ENCODE measurements around the gene CDHR1. TPM values are rescaled to one million over a fixed set of nuclear protein-coding genes. Genes with fewer than 3 reads are reported as not detected.
A peak's percentile ranks its signal among the peaks of the same experiment; 100 is the strongest.

CDHR1 gene
- total RNA-seq, 1 experiment from 2014 or later = not detected

DNA sequence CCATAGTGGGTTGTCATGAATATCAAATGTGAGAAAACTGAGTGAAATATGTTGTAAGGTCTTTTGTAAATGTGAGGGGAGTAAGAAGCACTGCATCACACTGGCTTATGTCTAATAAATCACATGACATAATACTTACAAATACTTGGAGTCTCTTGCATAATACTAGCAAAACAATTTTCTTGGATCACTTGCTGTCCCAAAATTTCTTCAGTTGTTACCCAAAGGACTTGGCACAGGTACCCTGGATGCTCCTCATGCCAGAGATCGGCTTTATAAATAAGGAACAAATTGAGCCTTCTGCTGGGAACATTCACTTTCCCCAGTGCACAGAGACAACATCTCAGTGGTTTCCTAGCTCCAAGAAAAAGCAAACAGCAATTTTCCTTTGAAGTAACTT, 36.0 kb downstream of the CDHR1 start:
- DNase-seq (ENCODE audit: low read depth) = no peak

DNA sequence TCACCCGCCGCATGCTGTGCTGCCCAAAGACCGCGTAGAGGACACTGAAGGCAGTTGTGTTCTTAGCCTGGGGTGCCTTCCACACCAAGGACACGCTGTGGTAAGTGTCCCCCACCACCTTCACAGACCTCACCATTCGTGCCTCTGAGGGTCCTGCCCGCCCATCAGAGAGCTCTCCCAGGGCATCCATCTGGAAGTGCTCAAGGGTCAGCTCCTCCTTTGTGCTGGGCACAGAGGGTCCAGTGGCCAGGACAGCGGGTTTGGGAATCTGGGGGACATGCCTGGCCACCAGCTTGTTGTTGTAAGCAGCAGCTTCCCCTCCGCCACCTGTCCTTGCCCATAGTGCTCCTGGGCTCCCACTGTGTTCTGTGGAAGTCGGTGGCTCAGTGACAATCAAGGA, 38.0 kb downstream of the CDHR1 start:
- DNase-seq (ENCODE audit: low read depth) = no peak

DNA sequence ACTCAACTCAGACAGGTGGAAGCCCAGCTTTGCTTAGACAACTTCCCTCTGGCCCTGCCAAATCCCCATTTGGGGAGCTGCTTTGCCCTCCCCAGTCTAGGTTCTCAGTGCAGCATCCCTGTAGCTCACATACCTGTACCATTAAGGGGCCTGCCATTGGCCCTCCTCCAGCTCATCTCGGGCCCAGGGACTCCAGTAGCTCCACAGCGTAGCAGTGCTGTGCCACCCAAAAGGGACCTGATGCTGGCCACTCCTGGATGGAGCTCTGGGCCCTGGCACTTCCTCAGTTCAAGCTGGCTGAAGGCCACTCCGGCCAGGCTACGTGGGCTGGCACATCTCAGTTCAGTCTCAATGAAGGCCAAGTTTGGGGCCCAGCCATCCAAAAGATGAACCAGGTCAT, 39.6 kb downstream of the CDHR1 start:
- DNase-seq (ENCODE audit: low read depth) = no peak

DNA sequence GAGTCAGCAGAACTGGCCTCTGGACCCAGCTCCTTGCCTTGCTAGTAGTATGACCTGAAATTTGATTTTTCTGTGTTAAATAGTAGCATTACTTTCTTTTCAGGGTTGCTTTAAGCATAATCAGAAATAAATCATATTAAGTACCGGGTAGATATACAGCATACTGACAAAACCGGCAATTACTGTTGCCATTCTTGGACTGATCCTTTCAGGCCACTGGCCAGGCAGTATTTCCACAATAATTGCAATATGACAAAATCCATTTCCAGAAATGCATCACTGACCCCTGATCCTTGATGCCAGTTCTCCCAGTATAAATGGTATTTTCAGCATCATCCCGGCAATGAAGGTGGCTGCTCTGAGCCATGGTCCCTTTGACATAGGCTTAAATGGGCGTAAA, 40.1 kb downstream of the CDHR1 start:
- no peak for DNase-seq (ENCODE audit: low read depth)

DNA sequence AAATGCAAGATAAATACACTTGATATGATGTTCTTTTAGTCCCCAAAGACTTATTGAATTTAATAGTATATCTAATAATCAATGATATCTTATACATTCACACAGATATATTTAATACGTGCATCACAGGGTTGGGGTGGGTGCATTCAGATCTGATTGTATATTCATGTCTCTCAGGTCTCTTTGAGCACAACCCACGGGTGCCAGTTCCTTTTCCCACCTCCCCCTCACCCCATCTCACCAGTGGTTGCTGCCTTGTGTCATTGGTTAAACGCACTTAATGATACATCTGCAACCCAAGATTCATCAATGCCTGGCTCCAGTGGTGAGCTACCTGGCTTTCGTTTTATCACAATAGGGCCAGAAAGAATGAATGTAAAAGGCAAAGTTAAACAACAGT, 40.8 kb downstream of the CDHR1 start:
- DNase-seq (ENCODE audit: low read depth) = no peak

DNA sequence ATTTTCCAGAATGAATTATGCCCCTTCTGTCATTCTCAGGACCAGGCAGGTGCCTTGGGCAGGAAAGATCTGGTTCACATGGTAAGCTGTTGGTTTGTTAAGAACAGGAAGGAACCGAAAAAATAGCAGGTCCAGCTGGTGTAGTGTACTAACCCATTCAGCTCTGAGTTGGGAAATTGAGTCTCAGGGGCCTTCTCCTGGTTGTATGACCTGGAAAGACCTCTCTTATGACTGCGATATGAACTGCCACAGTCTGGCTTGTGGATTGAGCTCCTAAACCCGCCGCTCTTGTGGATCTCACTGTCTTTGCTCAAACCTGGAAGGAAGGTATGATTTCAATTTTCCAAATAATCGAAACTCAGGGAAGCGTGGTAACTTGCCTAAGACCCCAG, 42.5 kb downstream of the CDHR1 start:
- DNase-seq (ENCODE audit: low read depth) = no peak

DNA sequence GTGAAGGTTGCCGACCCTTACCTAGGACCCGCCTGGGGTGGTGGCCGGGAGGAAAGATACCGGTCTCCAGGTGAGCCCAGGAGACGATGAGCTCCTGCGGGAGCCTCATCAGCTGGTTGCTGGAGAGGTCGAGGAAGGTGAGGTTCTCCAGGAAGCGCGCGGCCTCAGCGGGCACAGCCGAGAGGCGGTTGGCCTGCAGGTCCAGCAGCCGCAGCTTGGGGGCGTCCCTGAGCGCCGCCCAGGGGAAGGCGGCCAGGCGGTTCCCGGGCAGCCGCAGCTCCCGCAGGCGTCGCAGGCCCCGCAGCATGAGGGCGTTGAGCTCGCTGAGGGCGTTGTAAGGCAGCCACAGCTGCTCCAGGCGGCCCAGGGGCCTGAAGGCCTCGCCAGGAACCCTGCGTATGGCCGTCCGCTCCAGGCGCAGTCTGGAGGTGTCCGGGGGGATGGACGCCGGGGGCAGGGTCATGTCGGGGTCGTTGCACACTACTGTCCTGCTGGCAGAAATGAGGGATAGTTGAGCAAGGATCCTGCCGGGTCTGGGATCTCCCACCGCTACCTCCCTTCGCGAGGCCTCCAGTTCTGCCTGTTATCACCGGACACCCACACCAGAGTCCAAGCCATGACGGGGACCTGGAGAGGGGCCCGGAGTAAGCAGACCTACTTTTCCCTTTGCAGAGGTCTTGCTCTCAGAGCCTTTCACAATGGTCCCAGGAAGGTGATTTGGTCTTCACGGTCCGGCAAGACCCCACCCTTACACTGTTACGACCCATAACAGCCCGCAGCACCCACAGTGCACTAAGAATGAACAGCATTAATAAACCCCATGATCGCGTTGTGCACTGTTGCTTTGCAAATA, 43.1 kb downstream of the CDHR1 start:
- DNase-seq (ENCODE audit: low read depth) = no peak

DNA sequence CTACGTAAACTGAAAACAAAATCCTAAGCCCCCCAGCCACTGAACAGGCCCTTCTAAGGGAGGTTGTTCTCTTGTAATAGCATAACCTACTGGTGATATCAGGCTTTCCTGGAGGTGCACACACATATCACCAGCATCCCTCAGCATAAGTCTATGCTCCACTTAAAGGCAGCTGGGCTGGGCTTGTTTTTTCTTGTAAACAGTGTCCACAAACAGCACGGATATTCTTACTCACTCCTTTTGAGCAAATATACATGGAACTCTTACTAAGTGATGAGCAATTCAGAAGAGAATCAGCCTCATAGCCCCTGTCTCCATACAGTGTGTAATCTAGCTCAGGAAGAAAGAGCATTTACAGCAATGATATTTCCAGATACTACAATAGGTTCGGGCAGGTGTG, 44.6 kb downstream of the CDHR1 start:
- no peak for DNase-seq (ENCODE audit: low read depth)

DNA sequence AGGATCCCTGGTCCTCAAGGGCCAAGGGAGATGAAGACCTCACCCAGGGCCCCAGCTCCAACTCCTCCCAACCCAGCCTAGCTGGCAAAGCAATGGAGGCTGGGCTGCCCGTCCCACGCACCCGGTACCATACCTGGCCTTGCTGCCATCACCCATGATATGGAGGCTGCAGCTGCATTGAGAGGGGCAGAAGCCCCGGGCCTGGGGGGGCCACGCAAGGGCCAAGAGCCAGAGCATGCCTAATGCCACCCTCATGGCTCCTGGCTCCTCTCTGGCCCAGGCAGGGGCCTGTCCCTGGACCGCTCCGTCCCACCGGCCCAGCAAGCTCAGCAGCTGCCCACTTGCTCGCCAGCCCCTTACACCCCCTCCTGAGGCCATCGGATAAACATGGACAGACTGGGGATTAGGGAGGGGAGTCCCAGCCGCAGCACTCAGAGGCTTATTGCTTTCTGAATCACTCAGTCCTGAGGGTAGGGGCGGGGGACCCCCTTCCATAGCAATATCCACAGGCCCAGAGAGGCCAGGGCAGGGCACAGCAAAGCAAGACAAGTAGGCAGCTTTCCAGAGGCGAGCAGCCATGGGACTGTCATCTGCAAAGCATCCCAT, 47.0 kb downstream of the CDHR1 start, which contains the start of gene LRIT1:
Gene LRIT1, minus strand, starts transcription at position 362 of the 606 bp plus-strand sequence. Its CDS starts 107 bp downstream, at position 255.
- DNase-seq (ENCODE audit: low read depth) = no peak

DNA sequence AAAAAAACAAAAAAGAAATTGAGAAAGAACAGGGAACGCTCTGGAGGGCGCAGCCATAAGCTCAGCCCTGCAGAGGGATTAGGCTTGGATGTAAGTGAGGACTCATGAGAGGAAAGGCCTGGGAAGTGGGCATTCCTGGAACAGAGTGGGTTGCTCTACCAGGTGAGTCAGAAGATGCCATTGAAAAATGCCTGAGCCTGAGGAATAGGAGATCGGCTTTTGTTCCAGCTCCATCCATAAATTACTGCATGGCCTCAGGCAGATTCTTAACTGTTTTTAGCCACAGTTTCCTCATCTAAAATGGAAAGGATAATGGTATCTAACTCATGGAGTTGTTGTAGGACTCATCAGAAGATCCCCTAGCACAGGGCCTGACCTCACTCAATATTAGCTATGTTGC, 49.4 kb downstream of the CDHR1 start:
- no peak for DNase-seq (ENCODE audit: low read depth)

DNA sequence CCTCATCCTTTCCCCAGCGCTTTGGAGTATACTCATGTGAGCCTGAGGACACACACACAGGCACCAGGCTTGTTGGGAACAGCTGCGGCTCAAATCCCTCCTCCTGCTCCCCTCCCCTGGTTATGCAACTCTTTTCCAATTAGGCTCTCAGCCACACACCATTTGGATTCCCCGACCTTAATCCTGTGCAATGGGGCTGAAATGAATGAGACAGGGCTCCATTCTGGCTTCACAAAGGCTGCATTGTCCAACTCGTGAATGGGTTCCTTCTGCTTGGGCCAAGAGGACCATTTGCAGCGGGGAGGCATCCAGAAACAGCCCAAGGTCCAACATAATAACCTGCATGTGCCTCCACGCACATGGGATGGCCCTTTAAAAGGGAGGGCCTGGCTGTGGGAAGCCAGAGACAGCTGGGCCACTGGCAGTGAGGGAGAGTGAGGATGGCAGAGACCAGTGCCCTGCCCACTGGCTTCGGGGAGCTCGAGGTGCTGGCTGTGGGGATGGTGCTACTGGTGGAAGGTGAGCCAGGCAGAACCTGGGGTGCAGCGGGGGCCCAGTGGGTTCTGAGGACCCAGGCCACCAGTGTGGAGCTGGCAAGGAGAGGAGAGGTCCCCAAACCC, 50.4 kb downstream of the CDHR1 start, which contains the start of gene RGR:
Gene RGR, plus strand, starts transcription at position 403 of the 620 bp plus-strand sequence. Its CDS starts 38 bp downstream, at position 441.
- peak; percentile 59 for DNase-seq (ENCODE audit: low read depth)

DNA sequence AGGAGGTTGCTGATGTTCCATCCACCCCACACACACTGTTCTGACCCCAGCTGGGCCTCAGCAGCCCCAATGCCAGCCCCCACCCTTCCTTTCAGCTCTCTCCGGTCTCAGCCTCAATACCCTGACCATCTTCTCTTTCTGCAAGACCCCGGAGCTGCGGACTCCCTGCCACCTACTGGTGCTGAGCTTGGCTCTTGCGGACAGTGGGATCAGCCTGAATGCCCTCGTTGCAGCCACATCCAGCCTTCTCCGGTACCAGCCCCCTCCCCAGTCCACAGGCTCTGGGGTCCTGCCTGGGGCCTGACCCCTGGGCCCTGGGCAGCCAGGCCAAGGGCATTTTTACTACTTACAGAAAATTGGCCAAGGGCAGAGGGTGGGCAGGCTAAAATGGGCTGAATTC, 53.2 kb downstream of the CDHR1 start:
- no peak for DNase-seq (ENCODE audit: low read depth)

DNA sequence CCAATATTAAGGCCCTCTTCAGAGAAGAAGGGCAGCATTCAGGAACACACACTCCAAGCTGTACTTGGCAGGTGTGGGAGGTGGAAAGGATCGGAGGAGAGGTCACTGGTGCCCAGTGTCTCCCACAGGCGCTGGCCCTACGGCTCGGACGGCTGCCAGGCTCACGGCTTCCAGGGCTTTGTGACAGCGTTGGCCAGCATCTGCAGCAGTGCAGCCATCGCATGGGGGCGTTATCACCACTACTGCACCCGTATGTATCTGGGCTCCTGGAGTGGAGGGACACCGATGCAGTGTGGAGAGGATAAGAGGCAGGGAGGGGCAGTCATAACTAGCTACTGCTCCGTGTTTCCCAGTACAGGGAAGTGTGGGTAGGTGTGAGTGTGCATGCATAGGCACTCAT, 54.5 kb downstream of the CDHR1 start:
- no peak for DNase-seq (ENCODE audit: low read depth)

DNA sequence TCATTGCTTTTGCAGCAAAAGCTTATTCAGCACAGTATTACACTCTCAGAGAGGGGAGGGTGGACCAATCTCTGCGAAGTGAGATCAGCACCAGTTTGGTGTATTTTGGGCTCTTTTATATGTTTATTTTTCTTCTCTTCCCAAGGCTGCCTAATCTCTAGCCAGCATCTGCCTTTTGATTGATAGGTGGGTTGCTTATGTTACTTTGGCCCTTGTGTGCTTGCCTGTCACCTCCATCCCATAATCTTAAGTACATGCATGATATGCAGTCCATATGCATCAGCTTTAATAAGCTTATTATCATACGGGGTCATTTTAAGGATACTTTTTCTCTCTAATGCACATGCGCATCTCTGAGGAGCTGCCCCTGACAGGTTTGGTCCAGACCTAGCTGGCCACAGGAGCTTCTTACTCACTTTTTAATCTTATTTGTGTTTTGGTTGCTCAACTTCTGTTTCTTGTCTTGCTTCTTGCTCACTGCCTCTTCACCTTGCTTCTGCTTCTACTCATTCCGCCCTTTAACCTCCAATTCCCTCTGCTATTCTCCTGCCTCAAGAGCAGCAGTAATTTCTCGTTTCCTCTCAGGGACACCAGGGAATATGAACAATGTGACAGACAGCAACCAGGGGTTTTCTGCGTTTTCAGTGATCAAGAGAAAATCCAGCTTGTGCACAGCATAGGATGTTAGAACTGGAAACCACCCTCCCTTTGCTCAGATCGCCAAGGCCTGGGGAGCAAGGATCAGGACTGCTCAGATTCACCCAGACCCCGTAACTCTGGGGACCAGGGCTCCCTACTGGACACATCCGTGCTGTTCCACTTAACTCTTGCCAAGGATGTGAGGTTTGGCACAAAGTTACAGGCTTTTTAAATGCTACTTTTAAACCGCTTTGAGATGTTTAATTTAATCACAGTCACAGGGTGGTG, 60.5 kb downstream of the CDHR1 start:
- no peak for DNase-seq (ENCODE audit: low read depth)

DNA sequence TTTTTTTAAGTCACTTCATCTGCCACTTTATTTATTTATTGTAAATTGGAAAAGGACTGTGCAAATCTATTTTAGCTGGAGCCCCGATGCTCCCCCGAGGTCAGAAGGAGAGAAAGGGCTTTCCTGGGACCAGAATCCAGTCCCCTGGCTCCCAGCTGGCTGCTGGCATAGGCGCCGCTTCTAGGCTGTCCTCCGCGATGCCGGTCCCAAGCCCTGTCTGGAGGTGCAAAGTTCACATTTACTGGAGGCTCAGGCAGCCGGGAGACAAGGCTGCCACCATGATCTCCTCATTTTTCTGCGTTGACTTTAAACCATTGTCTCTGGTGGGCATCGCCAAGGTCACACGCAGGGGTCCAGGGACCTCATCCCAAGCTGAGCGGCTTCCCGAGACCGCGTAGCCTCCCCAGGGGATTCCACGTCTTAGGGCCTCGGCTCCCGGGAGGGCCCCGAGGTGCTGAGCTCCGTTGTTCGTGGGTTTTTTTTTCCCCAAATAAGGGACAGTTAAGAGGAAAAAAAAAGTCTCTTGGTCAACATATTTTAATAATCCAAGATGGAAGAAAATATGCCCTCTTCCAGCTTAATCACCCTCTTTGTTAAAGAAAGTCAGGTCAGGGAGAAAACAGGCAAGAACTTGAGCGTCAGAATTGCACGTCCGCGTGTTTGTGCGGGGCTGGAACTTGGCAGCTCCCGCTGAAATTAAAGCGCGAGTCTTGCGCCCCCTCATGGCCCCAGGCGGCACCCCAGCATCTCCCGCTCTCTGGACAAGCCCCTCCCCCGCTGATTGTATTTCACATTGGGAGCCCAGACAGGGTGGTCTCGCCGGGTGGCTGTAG, 62.4 kb downstream of the CDHR1 start:
- peak; percentile 58 for DNase-seq (ENCODE audit: low read depth)

DNA sequence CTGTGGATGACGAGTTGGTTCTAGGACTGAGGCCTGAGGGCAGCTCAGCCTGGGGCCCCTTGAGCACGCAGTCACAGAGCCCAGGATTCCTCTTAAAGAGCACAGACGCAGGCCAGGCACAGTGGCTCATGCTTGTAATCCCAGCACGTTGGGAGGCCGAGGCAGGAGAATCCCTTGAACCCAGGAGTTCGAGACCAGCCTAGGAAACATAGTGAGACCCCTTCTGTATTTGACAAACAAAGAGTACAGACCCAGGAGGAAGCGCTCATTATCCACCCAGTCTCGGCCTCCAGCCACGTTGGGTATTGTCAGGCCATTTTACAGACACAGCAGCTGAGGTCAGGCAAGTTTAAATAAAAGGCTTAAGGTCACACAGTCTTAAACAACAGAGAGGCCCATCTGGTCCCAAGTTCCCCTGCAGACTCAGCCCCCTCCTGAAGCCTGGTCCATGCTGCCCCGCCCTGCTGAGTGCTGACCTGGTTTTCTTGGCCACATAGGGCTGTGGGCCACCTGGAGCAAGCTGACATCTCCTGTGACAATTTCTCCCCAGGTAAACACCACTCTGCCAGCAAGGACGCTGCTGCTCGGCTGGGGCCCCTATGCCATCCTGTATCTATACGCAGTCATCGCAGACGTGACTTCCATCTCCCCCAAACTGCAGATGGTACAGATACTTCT, 63.1 kb downstream of the CDHR1 start:
- no peak for DNase-seq (ENCODE audit: low read depth)

DNA sequence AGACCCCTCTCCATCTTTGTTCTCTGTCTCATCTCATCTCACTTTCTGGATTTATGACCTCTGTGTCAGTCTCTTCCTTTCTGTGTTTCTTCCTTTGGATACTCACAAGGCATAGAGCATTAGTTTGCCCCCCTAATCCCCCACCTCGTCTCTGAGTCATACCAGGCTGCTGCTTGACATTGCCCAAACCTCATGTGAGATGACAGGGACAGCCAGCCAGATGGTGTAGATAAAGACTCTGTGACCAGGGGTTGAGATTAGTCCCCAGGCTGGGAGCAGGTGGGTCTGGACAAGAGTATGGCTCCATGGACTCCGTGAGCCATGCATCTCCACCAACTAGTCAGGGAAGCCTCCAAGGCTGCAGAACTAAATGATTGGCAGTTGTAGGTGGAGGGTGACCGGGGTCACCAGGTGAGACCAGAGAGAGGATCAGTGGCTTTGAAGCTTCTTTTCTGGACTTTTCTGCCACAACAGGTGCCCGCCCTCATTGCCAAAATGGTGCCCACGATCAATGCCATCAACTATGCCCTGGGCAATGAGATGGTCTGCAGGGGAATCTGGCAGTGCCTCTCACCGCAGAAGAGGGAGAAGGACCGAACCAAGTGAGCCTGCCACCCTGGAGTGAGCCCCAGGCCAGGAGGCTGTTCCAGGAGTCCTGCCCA, 63.8 kb downstream of the CDHR1 start:
- no peak for DNase-seq (ENCODE audit: low read depth)

DNA sequence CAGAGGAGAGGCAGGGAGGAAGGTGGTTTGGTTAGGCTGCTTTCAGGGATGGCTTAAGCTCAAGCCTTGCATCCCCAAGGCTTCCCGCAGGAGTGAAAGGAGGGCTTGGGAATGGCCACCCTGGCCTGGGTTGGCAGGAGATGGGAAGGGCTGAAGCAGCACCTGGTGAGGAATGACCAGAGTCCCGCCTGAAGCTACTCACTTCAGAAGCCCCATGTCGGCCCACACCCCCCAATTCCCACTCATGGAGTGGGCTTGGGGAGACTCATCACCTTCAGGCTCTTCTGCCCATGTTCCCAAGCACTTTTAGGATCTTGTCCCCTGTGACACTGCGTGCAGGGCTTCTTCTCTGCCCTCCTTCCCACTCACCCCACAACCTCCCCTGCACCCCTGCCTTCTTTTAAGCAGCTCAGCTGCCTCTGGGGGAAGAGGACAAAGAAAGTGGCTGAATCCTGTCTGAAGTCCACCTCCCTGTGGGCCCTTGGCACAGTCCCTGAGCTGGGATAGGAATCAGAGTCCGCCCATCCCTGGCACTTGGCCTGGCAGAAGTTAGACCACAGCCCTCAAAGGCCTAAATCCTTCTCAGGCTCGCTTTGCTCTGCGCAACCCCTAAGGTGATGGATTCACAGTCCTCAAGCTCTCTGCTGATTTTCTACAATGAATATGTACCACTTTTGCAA, 67.0 kb downstream of the CDHR1 start:
- DNase-seq (ENCODE audit: low read depth) = no peak
